ENCODE measurements around the gene SMPD3.

SMPD3 gene

GRCh38 chr16:68365167-68365817 is 83.0 kb downstream of the SMPD3 start:
- no peak overlapping the region for H3K27ac ChIP-seq (ENCODE audit: insufficient read depth, low read depth, low read length, poor library complexity, severe bottlenecking)
- peaks cover 27% of the 10 kb centered on the region for H3K4me1 ChIP-seq (ENCODE audit: control insufficient read depth, insufficient read depth, low read length)
- H3K36me3 ChIP-seq (ENCODE audit: control insufficient read depth, insufficient read depth, low read length): no peaks in the 10 kb centered on the region
- no peak overlapping the region for H3K4me3 ChIP-seq (ENCODE audit: insufficient read depth, low read depth, low read length)
- H3K9me3 ChIP-seq (ENCODE audit: control insufficient read depth, low read length): no peaks in the 10 kb centered on the region
- no peaks in the 10 kb centered on the region for H3K27me3 ChIP-seq (ENCODE audit: control insufficient read depth, insufficient read depth, low read length, poor library complexity, severe bottlenecking)
- WGBS, 2 experiments: 89 to 90% methylated on average over 18 of the region's 18 CpGs

GRCh38 chr16:68364561-68364998 is 83.7 kb downstream of the SMPD3 start:
- peaks cover 27% of the 10 kb centered on the region for H3K4me1 ChIP-seq (ENCODE audit: control insufficient read depth, insufficient read depth, low read length)
- H3K27ac ChIP-seq (ENCODE audit: insufficient read depth, low read depth, low read length, poor library complexity, severe bottlenecking): no peak overlapping the region
- 82% methylated on average over 14 of the region's 14 CpGs for WGBS, 2 experiments
- H3K27me3 ChIP-seq (ENCODE audit: control insufficient read depth, insufficient read depth, low read length, poor library complexity, severe bottlenecking): no peaks in the 10 kb centered on the region
- no peaks in the 10 kb centered on the region for H3K36me3 ChIP-seq (ENCODE audit: control insufficient read depth, insufficient read depth, low read length)
- no peaks in the 10 kb centered on the region for H3K9me3 ChIP-seq (ENCODE audit: control insufficient read depth, low read length)
- no peak overlapping the region for H3K4me3 ChIP-seq (ENCODE audit: insufficient read depth, low read depth, low read length)

- no peaks in the 10 kb centered on the region for H3K9me3 ChIP-seq (ENCODE audit: control insufficient read depth, low read length)
- H3K27ac ChIP-seq (ENCODE audit: insufficient read depth, low read depth, low read length, poor library complexity, severe bottlenecking): no peak overlapping the region
- 84 to 86% methylated on average over 22 of the region's 22 CpGs for WGBS, 2 experiments
- no peaks in the 10 kb centered on the region for H3K27me3 ChIP-seq (ENCODE audit: control insufficient read depth, insufficient read depth, low read length, poor library complexity, severe bottlenecking)
- peaks cover 26% of the 10 kb centered on the region for H3K4me1 ChIP-seq (ENCODE audit: control insufficient read depth, insufficient read depth, low read length)
- no peak overlapping the region for H3K4me3 ChIP-seq (ENCODE audit: insufficient read depth, low read depth, low read length)
- H3K36me3 ChIP-seq (ENCODE audit: control insufficient read depth, insufficient read depth, low read length): no peaks in the 10 kb centered on the region
These were observed 84.4 kb downstream of the SMPD3 start for GRCh38 chr16:68363658-68364521.

GRCh38 chr16:68362947-68363657 is 85.2 kb downstream of the SMPD3 start:
- H3K27me3 ChIP-seq (ENCODE audit: control insufficient read depth, insufficient read depth, low read length, poor library complexity, severe bottlenecking): no peaks in the 10 kb centered on the region

GRCh38 chr16:68362262-68362913 is 85.9 kb downstream of the SMPD3 start:
- Histone ChIP-seq H3K27ac (ENCODE audit: insufficient read depth, low read depth, low read length, poor library complexity, severe bottlenecking) (no peak overlapping the region), H3K4me1 (ENCODE audit: control insufficient read depth, insufficient read depth, low read length) (peaks cover 18% of the 10 kb centered on the region), H3K9me3 (ENCODE audit: control insufficient read depth, low read length) (no peaks in the 10 kb centered on the region), H3K27me3 (ENCODE audit: control insufficient read depth, insufficient read depth, low read length, poor library complexity, severe bottlenecking) (no peaks in the 10 kb centered on the region), H3K36me3 (ENCODE audit: control insufficient read depth, insufficient read depth, low read length) (peaks cover 6% of the 10 kb centered on the region), H3K4me3 (ENCODE audit: insufficient read depth, low read depth, low read length) (no peak overlapping the region)
- WGBS, 2 experiments: 90 to 91% methylated on average over 8 of the region's 8 CpGs

More at GRCh38 chr16:68362947-68363657, 85.2 kb downstream of the SMPD3 start:
- Histone ChIP-seq H3K9me3 (ENCODE audit: control insufficient read depth, low read length) (no peaks in the 10 kb centered on the region), H3K4me3 (ENCODE audit: insufficient read depth, low read depth, low read length) (no peak overlapping the region), H3K4me1 (ENCODE audit: control insufficient read depth, insufficient read depth, low read length) (peaks cover 19% of the 10 kb centered on the region), H3K36me3 (ENCODE audit: control insufficient read depth, insufficient read depth, low read length) (no peaks in the 10 kb centered on the region), H3K27ac (ENCODE audit: insufficient read depth, low read depth, low read length, poor library complexity, severe bottlenecking) (no peak overlapping the region)
- 87 to 89% methylated on average over 18 of the region's 18 CpGs for WGBS, 2 experiments

- WGBS, 2 experiments: 77 to 84% methylated on average over 16 of the region's 16 CpGs
These were observed 86.8 kb downstream of the SMPD3 start for GRCh38 chr16:68361485-68361884.

GRCh38 chr16:68360956-68361355 is 87.4 kb downstream of the SMPD3 start:
- Histone ChIP-seq H3K4me1 (ENCODE audit: control insufficient read depth, insufficient read depth, low read length) (peaks cover 18% of the 10 kb centered on the region), H3K27me3 (ENCODE audit: control insufficient read depth, insufficient read depth, low read length, poor library complexity, severe bottlenecking) (no peaks in the 10 kb centered on the region), H3K9me3 (ENCODE audit: control insufficient read depth, low read length) (no peaks in the 10 kb centered on the region), H3K27ac (ENCODE audit: insufficient read depth, low read depth, low read length, poor library complexity, severe bottlenecking) (no peak overlapping the region), H3K4me3 (ENCODE audit: insufficient read depth, low read depth, low read length) (no peak overlapping the region), H3K36me3 (ENCODE audit: control insufficient read depth, insufficient read depth, low read length) (peaks cover 18% of the 10 kb centered on the region)
- 86 to 93% methylated on average over 14 of the region's 14 CpGs for WGBS, 2 experiments

More at GRCh38 chr16:68361485-68361884, 86.8 kb downstream of the SMPD3 start:
- Histone ChIP-seq H3K27me3 (ENCODE audit: control insufficient read depth, insufficient read depth, low read length, poor library complexity, severe bottlenecking) (no peaks in the 10 kb centered on the region), H3K4me1 (ENCODE audit: control insufficient read depth, insufficient read depth, low read length) (peaks cover 18% of the 10 kb centered on the region), H3K36me3 (ENCODE audit: control insufficient read depth, insufficient read depth, low read length) (peaks cover 15% of the 10 kb centered on the region), H3K27ac (ENCODE audit: insufficient read depth, low read depth, low read length, poor library complexity, severe bottlenecking) (no peak overlapping the region), H3K4me3 (ENCODE audit: insufficient read depth, low read depth, low read length) (no peak overlapping the region), H3K9me3 (ENCODE audit: control insufficient read depth, low read length) (no peaks in the 10 kb centered on the region)

GRCh38 chr16:68360547-68360946 is 87.8 kb downstream of the SMPD3 start:
- H3K27me3 ChIP-seq (ENCODE audit: control insufficient read depth, insufficient read depth, low read length, poor library complexity, severe bottlenecking): no peaks in the 10 kb centered on the region
- H3K27ac ChIP-seq (ENCODE audit: insufficient read depth, low read depth, low read length, poor library complexity, severe bottlenecking): no peak overlapping the region
- H3K4me3 ChIP-seq (ENCODE audit: insufficient read depth, low read depth, low read length): no peak overlapping the region
- H3K9me3 ChIP-seq (ENCODE audit: control insufficient read depth, low read length): no peaks in the 10 kb centered on the region
- 95% methylated on average over 18 of the region's 18 CpGs for WGBS, 2 experiments
- peaks cover 18% of the 10 kb centered on the region for H3K4me1 ChIP-seq (ENCODE audit: control insufficient read depth, insufficient read depth, low read length)
- H3K36me3 ChIP-seq (ENCODE audit: control insufficient read depth, insufficient read depth, low read length): peaks cover 19% of the 10 kb centered on the region

- H3K4me3 ChIP-seq (ENCODE audit: insufficient read depth, low read depth, low read length): no peak overlapping the region
- H3K4me1 ChIP-seq (ENCODE audit: control insufficient read depth, insufficient read depth, low read length): peaks cover 17% of the 10 kb centered on the region
- H3K27ac ChIP-seq (ENCODE audit: insufficient read depth, low read depth, low read length, poor library complexity, severe bottlenecking): no peak overlapping the region
- no peaks in the 10 kb centered on the region for H3K9me3 ChIP-seq (ENCODE audit: control insufficient read depth, low read length)
- 94 to 95% methylated on average over 23 of the region's 23 CpGs for WGBS, 2 experiments
- H3K36me3 ChIP-seq (ENCODE audit: control insufficient read depth, insufficient read depth, low read length): peaks cover 19% of the 10 kb centered on the region
- H3K27me3 ChIP-seq (ENCODE audit: control insufficient read depth, insufficient read depth, low read length, poor library complexity, severe bottlenecking): no peaks in the 10 kb centered on the region
These were observed 88.7 kb downstream of the SMPD3 start for GRCh38 chr16:68359398-68360191.

All from ectodermal cell (in vitro differentiated cells).